Measurements from ENCODE around the gene NUDT3.

- TF ChIP-seq CTCF (IDR thresholded peaks at IDR 0.05) (no peak), ZFX (IDR thresholded peaks at IDR 0.05; ENCODE audit: borderline replicate concordance) (no peak)
Observed at GRCh38 chr6:34350137-34350933, 42.1 kb downstream of the NUDT3 start.

Measured in 22Rv1 (cell line).